Lung (tissue), 16 donors: ENCODE data around the gene TRPC1. TPM values are rescaled to one million over a fixed set of nuclear protein-coding genes. Genes with fewer than 3 reads are reported as not detected.

Experiments
- ATAC-seq: fragments of 200-7000 bp; cut with Tn5 transposase; one replicate; pipeline ENCODE4 v1.9.1; 2020; ENCODE audit warnings: moderate number of reproducible peaks; ENCODE audit not compliant: insufficient read depth, low FRiP score
- DNase-seq, 3 donors: peaks; one replicate each; pipeline ENCODE4 v3.0.0-alpha.2; 2013 to 2017
- H3K27ac ChIP-seq, 2 donors: one replicate each; pipeline ENCODE4 v1.5.1; 2013; ENCODE audit warnings: mild to moderate bottlenecking in 2 of 2, moderate library complexity in 2 of 2, control low read depth in 1 of 2, inconsistent platforms in 1 of 2, low read depth in 1 of 2, low read length in 1 of 2
- H3K27me3 ChIP-seq, 3 donors: one replicate each; pipeline ENCODE4 v1.5.1; 2013; ENCODE audit warnings: low read length in 2 of 3; ENCODE audit not compliant: control insufficient read depth in 3 of 3, insufficient read depth in 3 of 3
- H3K36me3 ChIP-seq, 4 donors: one replicate each; pipeline ENCODE4 v1.5.1; 2013; ENCODE audit warnings: low read length in 4 of 4, mild to moderate bottlenecking in 1 of 4, moderate library complexity in 1 of 4; ENCODE audit not compliant: control insufficient read depth in 4 of 4, insufficient read depth in 4 of 4
- H3K4me1 ChIP-seq, 5 donors: one replicate each; pipeline ENCODE4 v1.5.1; 2013; ENCODE audit warnings: low read length in 5 of 5, mild to moderate bottlenecking in 2 of 5, moderate library complexity in 1 of 5; ENCODE audit not compliant: control insufficient read depth in 5 of 5, insufficient read depth in 5 of 5
- H3K4me3 ChIP-seq: one replicate; pipeline ENCODE4 v1.5.1; 2013; ENCODE audit warnings: mild to moderate bottlenecking, control low read depth, moderate library complexity
- H3K9ac ChIP-seq, 2 donors: one replicate each; pipeline ENCODE4 v1.5.1; 2013; ENCODE audit warnings: low read length in 2 of 2, control low read depth in 1 of 2; ENCODE audit not compliant: insufficient read depth in 1 of 2
- H3K9me3 ChIP-seq, 4 donors: one replicate each; pipeline ENCODE4 v1.5.1; 2013; ENCODE audit warnings: low read length in 3 of 4, mild to moderate bottlenecking in 1 of 4, moderate library complexity in 1 of 4; ENCODE audit not compliant: control insufficient read depth in 4 of 4, insufficient read depth in 3 of 4
- WGBS, 2 donors: extraction: QIAGEN DNeasy Blood & Tissue Kit; methylation state at CpG; one replicate each; pipeline ENCODE4 v1.1.7; 2013; 5-methylcytosine and 5-hydroxymethylcytosine counted together
- long read RNA-seq, 5 donors: transcript quantifications; one replicate each; lab custom pipeline, GENCODE V29; 2026
- polyA plus RNA-seq, 2 donors: library from polyadenylated mRNA; stranded (reverse); fragments of 200-250 nt; gene quantifications; one replicate each; pipeline ENCODE4 v1.2.1, GENCODE V29; 2013
- total RNA-seq, 2 donors: library from RNA; depleted of rRNA in 1 of 2; stranded (reverse); fragments of >200 nt in 1 of 2; gene quantifications; one replicate each; pipeline ENCODE4 v1.2.1, GENCODE V29; 2014 to 2021
- TF ChIP-seq, protein P1 (sequence below): IDR thresholded peaks from 2 replicates; pipeline ENCODE4 v1.5.1; 2012; ENCODE audit warnings: mild to moderate bottlenecking; ENCODE audit errors: control extremely low read depth, extremely low read depth
- donor health status: control.
- donor health status: control.
- donor health status: Bipolar disorder and iron deficiency.
- donor health status: healthy.
- donor health status: DM: yes; HTN: yes; CAD: no.

Gene TRPC1
- total RNA-seq (10 to 100 TPM in 1 of 2 donors, 1 to 10 TPM in 1; 5.5 to 28.4 TPM), polyA plus RNA-seq (1 to 10 TPM; 1.1 to 3.9 TPM)
- long read RNA-seq, donor 1, partial matches to known transcripts: 0 of 1 reads
- long read RNA-seq, donor 1, other reads (novel, unspliced or antisense): 0 of 1 reads
- long read RNA-seq, donor 2: 0 reads
- long read RNA-seq, donor 3: 0 reads
- long read RNA-seq, donor 4: 0 reads
- long read RNA-seq, donor 5, full-length matches to known transcripts: 1 of 1 reads
- long read RNA-seq, donor 5, partial matches to known transcripts: 0 of 1 reads
- long read RNA-seq, donor 5, other reads (novel, unspliced or antisense): 0 of 1 reads

DNA sequence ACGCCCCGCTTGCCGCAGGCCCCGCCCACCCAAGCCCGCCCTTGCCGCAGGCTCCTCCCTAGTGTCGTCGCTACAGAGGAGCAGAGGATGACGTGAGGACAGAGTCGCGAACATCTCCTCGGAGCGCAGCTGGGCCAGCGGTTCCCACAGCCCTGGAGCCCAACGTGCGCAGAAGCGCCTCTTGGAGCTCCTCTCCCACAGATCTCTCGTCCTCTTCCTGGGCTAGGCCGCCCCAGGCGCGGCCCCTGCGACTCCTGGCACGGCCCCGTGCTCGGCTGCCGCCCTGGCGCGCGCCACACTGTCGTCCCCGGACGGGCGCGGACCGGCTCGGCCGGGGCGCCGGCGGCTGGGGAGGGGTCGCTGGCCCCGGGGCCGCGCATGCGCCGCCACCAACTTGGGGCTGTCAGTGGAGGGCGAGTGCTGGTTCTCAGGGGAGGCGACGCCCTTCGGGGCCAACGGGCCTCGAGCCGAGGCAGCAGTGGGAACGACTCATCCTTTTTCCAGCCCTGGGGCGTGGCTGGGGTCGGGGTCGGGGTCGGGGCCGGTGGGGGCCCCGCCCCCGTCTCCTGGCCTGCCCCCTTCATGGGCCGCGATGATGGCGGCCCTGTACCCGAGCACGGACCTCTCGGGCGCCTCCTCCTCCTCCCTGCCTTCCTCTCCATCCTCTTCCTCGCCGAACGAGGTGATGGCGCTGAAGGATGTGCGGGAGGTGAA lies at the start of gene TRPC1:
Gene TRPC1 (plus strand): TSS at position 67 of the 714 bp plus-strand sequence. CDS start 526 bp downstream, at position 593.
- H3K4me1 ChIP-seq: peaks cover 0 to 15% (median 0%) of the 10 kb centered on the region in 5 donors
- peaks cover 0 to 2% (median 0%) of the 10 kb centered on the region in 3 donors for H3K27me3 ChIP-seq
- peak; percentile 92 to 94 (median 93) for DNase-seq
- ATAC-seq: peak; percentile 82
- WGBS, 2 donors: 0 to 1% methylated on average over 45 to 73 of the region's 73 CpGs
- peak within 1 kb of the TSS; percentile 89 to 96 for H3K9ac ChIP-seq
- H3K4me3 ChIP-seq: peak within 1 kb of the TSS; percentile 73
- H3K27ac ChIP-seq: peak within 1 kb of the TSS; percentile 87 to 97
- H3K36me3 ChIP-seq: no peaks in the 10 kb centered on the region
- TF ChIP-seq, protein P1, sequence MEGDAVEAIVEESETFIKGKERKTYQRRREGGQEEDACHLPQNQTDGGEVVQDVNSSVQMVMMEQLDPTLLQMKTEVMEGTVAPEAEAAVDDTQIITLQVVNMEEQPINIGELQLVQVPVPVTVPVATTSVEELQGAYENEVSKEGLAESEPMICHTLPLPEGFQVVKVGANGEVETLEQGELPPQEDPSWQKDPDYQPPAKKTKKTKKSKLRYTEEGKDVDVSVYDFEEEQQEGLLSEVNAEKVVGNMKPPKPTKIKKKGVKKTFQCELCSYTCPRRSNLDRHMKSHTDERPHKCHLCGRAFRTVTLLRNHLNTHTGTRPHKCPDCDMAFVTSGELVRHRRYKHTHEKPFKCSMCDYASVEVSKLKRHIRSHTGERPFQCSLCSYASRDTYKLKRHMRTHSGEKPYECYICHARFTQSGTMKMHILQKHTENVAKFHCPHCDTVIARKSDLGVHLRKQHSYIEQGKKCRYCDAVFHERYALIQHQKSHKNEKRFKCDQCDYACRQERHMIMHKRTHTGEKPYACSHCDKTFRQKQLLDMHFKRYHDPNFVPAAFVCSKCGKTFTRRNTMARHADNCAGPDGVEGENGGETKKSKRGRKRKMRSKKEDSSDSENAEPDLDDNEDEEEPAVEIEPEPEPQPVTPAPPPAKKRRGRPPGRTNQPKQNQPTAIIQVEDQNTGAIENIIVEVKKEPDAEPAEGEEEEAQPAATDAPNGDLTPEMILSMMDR: no peak
- H3K9me3 ChIP-seq: no peaks in the 10 kb centered on the region

DNA sequence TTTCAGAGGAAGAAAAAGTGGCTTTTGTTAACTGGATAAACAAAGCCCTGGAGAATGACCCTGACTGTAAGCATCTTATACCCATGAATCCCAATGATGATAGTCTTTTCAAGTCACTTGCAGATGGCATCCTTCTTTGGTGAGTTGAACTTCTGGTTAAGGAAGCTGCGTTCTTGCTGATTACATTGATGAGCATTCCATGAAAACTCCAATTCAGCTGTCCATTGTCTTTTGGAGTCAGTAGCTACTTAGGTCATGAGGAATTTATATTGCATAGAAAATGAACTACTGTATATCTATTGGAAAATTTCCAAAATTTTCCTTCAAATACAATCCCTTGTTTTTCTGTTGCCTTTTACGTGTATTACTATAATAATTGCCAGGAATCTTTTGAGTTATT lies 47.7 kb upstream of the TRPC1 start:
- H3K27ac ChIP-seq: no peak overlapping the region
- no peak overlapping the region for H3K9ac ChIP-seq
- H3K9me3 ChIP-seq: no peaks in the 10 kb centered on the region
- TF ChIP-seq, protein P1: no peak
- peaks cover 0 to 3% (median 0%) of the 10 kb centered on the region in 4 donors for H3K36me3 ChIP-seq
- no peaks in the 10 kb centered on the region for H3K4me1 ChIP-seq
- DNase-seq: no peak
- H3K27me3 ChIP-seq: no peaks in the 10 kb centered on the region
- no peak overlapping the region for H3K4me3 ChIP-seq
- 72 to 79% methylated on average over 2 of the region's 2 CpGs for WGBS, 2 donors
- ATAC-seq: no peak

DNA sequence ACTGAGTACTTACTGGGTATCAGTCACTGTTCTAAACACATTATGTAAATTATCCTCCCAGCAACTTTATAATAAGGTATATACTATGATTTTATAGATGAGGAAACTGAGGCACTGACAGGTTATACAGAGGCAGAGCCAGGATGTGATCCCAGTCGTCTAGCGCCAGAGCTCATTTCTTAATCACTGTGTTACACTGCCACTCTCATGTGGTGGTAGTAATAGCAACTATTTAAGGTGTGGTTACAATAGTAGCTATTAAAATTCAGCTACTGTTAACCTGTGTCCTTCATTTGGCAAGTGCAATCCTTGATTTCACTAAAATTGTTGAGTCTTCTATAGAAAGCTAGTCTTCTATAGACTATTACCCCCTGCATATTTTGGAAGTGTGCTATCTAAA lies 43.1 kb upstream of the TRPC1 start:
- Histone ChIP-seq H3K9me3 (no peaks in the 10 kb centered on the region), H3K27me3 (no peaks in the 10 kb centered on the region), H3K27ac (no peak overlapping the region), H3K36me3 (no peaks in the 10 kb centered on the region), H3K9ac (no peak overlapping the region), H3K4me1 (no peaks in the 10 kb centered on the region), H3K4me3 (no peak overlapping the region)
- WGBS, 2 donors: 83 to 85% methylated on average over 2 of the region's 2 CpGs
- TF ChIP-seq, protein P1: no peak
- no peak for ATAC-seq
- DNase-seq: no peak
